T-helper 17 cell (primary cell): Measurements from ENCODE around the gene VPS52. TPM values are rescaled to one million over a fixed set of nuclear protein-coding genes. Genes with fewer than 3 reads are reported as not detected.

Source experiments
- ATAC-seq: fragments of 150-1000 bp; cut with Tn5 transposase; 2 replicates; pipeline ENCODE4 v1.10.0; 2021; ENCODE audit warnings: mild to moderate bottlenecking, moderate library complexity
- DNase-seq, 3 donors: peaks; one replicate each; pipeline versions ENCODE4 v3.0.0 to v3.0.0-alpha.2; 2020 to 2021
- H3K9me3 ChIP-seq: one replicate; pipeline ENCODE4 v1.7.0; 2013; ENCODE audit warnings: low read length, mild to moderate bottlenecking; ENCODE audit not compliant: control insufficient read depth, poor library complexity, severe bottlenecking
- H3K27ac Mint-ChIP-seq: one replicate; pipeline ENCODE4 v1.8.0; 2022; ENCODE audit warnings: mild to moderate bottlenecking, moderate library complexity, mixed read lengths
- H3K27me3 Mint-ChIP-seq: one replicate; pipeline ENCODE4 v1.8.0; 2022; ENCODE audit warnings: mixed read lengths
- H3K36me3 Mint-ChIP-seq: one replicate; pipeline ENCODE4 v1.8.0; 2022; ENCODE audit warnings: low read depth, mixed read lengths
- H3K4me1 Mint-ChIP-seq: one replicate; pipeline ENCODE4 v1.8.0; 2022; ENCODE audit warnings: mild to moderate bottlenecking, mixed read lengths
- H3K4me3 Mint-ChIP-seq: one replicate; pipeline ENCODE4 v1.8.0; 2022; ENCODE audit warnings: mild to moderate bottlenecking, moderate library complexity, mixed read lengths
- total RNA-seq, 4 donors: library from RNA in 2 of 4; stranded (reverse) in 2 of 4; gene quantifications; one replicate each; pipeline ENCODE4 v1.2.3 and lab custom pipeline; 2022 to 2026

VPS52 gene
- total RNA-seq, 2 donors from 2014 or later = 66.5 to 68.3 TPM

DNA sequence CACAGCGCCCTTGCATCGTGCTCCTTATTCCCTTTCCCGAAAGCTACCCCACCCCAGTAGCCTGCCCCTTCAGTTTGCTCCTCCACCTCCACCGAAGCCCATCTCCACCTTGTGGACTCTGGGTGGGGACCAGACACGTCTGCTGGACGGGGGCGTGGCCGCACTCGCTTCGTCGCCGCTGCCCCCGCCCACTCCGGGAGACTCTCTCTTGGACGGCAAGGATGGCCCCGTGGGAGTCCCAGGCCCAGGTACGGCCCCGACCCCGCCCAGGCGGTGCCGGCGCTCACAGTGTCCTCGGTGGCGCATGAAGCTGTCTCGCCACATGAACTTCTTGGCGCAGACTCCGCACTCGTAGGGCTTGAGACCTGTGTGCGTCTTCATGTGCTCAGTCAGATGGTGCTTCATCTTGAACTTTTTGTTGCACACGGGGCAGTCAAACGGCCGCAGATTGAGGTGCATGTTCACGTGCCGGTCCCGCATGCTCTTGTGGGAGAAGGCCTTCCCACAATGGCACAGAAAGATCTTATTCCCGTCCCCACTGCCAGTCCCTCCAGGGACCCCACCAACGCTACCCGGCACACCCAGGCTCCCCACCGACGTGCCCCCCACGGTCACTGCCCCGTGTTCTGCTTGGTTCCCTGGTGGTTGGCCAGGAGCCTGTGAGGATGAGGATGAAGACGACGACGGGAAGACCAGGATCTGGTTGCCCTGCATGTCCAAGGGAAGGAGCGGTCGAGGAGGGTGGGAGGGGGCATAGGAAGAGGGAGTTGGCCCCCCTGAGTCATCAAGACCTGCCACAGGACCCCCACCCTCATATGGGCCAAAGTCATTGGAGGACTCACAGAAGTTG is 43.5 kb upstream of the VPS52 start:
- H3K27me3 Mint-ChIP-seq = no peaks in the 10 kb centered on the region
- peak overlapping the region; percentile 99 for H3K27ac Mint-ChIP-seq
- DNase-seq (no peak), ATAC-seq (no peak)
- H3K9me3 ChIP-seq = no peaks in the 10 kb centered on the region
- H3K4me3 Mint-ChIP-seq = peak overlapping the region; percentile 97
- H3K4me1 Mint-ChIP-seq = peaks cover 61% of the 10 kb centered on the region
- H3K36me3 Mint-ChIP-seq = peaks cover 12% of the 10 kb centered on the region

DNA sequence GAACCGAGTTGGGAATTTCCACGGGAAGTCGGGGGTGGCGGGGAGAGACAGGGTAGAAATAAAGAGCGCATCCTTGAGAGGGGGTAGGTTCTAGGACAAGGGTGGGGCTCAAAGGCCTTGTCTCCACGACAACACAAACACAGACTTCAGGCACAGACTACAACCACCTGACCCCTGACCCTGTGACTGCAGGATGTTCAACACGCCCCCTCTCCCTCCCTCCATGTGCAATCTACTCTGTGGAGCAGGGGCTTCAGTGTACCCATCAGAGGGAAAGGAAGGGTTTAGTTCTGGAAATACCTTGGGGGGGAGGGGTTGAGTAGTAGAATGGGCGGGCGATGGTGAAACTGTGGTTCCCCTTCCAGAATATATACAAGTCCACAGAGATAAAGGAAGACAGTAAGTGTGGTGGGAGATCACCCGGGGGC is 42.9 kb upstream of the VPS52 start:
- H3K9me3 ChIP-seq = no peaks in the 10 kb centered on the region
- Mint-ChIP-seq H3K27me3 (no peaks in the 10 kb centered on the region), H3K4me3 (peak overlapping the region; percentile 97), H3K36me3 (peaks cover 10% of the 10 kb centered on the region), H3K4me1 (peaks cover 56% of the 10 kb centered on the region), H3K27ac (peak overlapping the region; percentile 99)
- DNase-seq (peak; percentile 58 to 80 (median 64)), ATAC-seq (peak; percentile 68)

DNA sequence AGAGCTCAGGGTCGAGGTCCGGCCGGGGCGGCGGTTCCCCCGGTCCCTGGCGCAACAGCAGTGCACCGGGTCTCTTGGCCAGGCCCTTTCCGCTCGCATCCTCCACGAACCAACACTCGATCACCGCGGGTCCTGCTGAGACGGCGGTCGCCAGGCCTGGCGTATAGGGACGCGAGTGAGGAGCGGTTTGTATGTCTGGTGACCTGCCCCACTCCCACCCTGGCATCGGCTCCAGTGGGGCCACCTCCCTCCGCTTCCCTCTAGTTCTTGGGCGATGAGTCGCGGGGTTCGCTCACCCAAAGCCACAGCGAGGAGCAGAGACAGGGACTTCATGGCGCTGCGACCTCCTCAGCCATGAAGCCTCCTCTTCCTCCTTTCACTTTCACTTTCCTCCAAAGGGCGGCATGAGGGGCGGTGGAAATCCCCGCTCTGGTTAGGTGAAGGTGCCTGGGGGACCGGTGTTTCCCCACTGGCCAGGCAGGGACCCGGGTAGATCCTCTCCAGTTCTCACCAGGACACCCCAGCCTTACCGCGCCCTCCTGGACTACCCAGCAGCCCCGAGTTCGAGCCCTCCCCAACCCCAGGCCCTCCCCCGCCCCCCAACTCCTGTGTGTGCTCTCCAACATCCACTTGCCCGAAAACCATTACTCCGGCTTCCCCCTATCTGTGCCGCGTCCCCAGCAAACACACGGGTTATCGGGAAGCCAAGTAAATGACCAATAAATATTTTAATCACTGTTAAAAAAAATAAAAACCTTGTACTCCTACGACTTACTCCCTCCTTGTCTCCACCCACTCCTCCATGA is 42.2 kb upstream of the VPS52 start, which contains the start of gene TAPBP:
TSS of gene TAPBP (minus strand) at position 370 of the 806 bp plus-strand sequence. CDS start at position 333, 37 bp downstream.
- peak; percentile 76 to 83 (median 83) for DNase-seq
- H3K4me3 Mint-ChIP-seq = peak within 1 kb of the TSS; percentile 97
- no peaks in the 10 kb centered on the region for H3K9me3 ChIP-seq
- no peaks in the 10 kb centered on the region for H3K27me3 Mint-ChIP-seq
- peak within 1 kb of the TSS; percentile 99 for H3K27ac Mint-ChIP-seq
- H3K4me1 Mint-ChIP-seq = peaks cover 51% of the 10 kb centered on the region
- peak; percentile 67 for ATAC-seq
- peaks cover 10% of the 10 kb centered on the region for H3K36me3 Mint-ChIP-seq

DNA sequence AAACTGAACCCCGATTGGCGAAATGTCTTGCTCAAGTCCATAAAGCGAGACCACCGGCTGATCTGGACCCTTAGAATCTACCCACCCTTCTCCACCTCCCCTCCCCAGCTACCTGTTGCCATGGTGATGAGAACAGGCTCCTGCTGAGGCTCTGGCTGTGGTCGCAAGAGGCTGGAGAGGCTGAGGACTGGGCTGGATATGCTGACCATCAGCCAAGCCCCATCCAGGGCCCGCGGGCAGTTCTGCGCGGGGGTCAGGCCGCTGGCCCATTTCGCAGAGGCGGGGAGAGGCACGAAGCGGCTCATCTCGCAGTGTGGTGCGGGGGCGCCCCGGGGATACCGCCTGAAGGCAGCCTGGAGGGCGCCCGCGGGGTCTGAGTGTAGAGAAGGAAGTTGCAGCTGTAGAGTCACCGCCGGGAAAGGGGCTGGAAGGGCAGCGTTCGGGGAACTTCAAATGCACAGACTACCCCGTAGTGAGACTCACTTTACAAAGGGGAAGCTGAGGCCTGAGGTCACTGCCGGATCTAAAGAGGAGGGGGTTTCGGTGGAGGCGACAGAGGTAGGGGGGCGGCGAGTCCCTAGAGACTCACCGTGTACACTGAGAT is 41.5 kb upstream of the VPS52 start:
- Mint-ChIP-seq H3K36me3 (peaks cover 9% of the 10 kb centered on the region), H3K4me1 (peaks cover 48% of the 10 kb centered on the region), H3K27me3 (no peaks in the 10 kb centered on the region), H3K4me3 (peak overlapping the region; percentile 97), H3K27ac (peak overlapping the region; percentile 99)
- no peaks in the 10 kb centered on the region for H3K9me3 ChIP-seq
- ATAC-seq = no peak
- DNase-seq = peak in 1 of 3 donors; percentile 25

DNA sequence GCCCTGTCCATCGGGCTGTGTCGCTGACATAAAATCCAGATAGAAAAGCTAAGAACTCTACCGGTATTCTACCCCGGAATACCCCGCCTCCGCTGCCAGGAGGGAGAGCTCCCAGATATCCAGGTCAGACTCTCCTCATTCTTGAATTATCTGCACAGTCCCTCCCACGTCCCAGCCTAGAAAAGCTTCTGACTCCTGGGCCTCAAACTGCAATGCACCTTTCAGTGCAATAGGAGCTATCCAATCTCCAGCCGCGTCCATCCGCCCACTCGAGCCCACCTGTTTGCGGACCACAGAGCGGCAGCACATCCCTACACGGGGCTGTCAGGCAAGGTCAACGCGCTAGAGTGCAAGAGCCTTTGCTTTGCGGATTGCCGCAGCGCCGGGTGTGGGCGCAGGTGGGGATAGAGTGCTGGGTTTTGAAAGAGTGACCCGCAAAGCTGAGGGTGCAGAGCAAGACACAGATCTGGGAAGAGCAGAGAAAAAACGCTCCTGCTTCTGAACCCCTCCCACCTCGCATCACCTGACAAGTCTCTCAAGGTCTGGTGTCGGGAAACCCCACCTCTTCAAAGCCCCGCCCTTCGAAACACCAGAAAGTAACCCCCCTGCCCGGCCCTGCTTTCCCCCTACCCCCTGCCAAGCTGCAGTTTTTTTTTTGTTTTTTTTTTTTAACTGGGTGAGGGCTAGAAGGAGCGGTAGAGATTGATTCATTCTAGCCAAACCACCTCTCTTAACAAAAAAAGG is 40.9 kb upstream of the VPS52 start:
- H3K27me3 Mint-ChIP-seq = no peaks in the 10 kb centered on the region
- DNase-seq = peak; percentile 76 to 85 (median 76)
- no peaks in the 10 kb centered on the region for H3K9me3 ChIP-seq
- peak overlapping the region; percentile 97 for H3K4me3 Mint-ChIP-seq
- ATAC-seq = peak; percentile 60
- H3K36me3 Mint-ChIP-seq = peaks cover 9% of the 10 kb centered on the region
- peaks cover 45% of the 10 kb centered on the region for H3K4me1 Mint-ChIP-seq
- peak overlapping the region; percentile 99 for H3K27ac Mint-ChIP-seq

DNA sequence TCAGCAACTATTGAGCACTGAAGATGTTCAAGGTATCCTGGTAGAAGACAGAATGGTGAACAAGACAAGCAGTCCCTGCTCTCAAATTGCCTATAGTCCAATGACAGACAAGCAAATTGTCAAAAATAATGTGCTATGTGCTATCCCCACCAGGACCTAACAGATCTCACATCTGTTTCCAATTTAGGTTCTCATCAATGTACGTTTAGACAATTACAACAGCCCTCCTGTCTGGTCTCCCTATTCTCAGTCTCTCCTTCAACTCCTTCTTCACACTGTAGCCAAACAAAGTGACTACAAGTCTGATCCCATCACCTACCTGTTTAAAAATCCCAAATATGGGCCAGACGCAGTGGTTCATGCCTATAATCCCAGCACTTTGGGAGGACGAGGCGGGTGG is 34.7 kb upstream of the VPS52 start:
- no peak for ATAC-seq
- peak overlapping the region; percentile 75 for H3K27ac Mint-ChIP-seq
- peaks cover 9% of the 10 kb centered on the region for H3K36me3 Mint-ChIP-seq
- no peaks in the 10 kb centered on the region for H3K9me3 ChIP-seq
- H3K27me3 Mint-ChIP-seq = no peaks in the 10 kb centered on the region
- H3K4me1 Mint-ChIP-seq = peaks cover 24% of the 10 kb centered on the region
- DNase-seq = no peak
- H3K4me3 Mint-ChIP-seq = peak overlapping the region; percentile 52

DNA sequence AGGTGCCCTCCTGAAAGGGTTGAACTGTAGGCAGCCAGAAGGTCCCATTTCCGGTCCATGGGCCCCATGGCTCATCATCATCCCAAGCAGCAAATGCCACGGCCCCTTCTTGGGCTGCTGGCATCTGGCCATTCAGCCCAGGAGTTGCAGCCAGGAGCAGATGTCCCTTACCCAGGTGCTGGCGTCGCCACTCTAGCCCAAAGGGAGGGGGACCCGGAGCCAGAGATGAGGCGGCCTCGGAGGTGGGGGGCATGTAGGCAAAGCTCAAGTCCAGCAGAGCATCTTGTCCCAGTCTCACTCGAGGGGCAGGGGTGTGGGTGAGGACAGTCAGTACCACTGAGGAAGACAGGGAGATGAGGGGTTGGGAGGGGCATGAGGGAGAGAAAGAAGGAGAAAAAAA is 33.4 kb upstream of the VPS52 start:
- ATAC-seq (no peak), DNase-seq (no peak)
- H3K4me3 Mint-ChIP-seq = peak overlapping the region; percentile 49
- H3K27ac Mint-ChIP-seq = peak overlapping the region; percentile 89
- H3K4me1 Mint-ChIP-seq = peaks cover 28% of the 10 kb centered on the region
- no peaks in the 10 kb centered on the region for H3K27me3 Mint-ChIP-seq
- no peaks in the 10 kb centered on the region for H3K9me3 ChIP-seq
- H3K36me3 Mint-ChIP-seq = peaks cover 9% of the 10 kb centered on the region

DNA sequence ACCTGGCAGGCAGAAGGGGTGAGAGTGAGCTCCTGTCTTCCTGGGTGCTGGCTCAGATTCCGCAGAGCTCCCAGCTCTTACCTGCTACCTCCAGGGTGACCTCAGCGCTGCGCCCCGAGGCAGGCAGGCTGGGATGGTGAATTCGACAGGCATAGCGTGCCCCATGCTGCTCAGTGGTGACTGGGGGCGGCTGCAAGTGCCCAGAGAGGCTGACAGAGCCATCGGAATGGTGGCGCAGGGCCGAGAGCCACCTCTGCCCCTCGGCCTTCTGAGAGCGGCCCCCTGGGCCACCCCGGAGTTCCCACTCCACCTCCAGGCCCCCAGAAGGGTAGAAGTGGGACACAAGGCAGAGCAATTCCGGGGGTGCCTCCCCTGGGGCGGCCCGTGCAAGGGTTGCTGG is 32.5 kb upstream of the VPS52 start:
- no peak for ATAC-seq
- H3K27me3 Mint-ChIP-seq = no peaks in the 10 kb centered on the region
- no peak for DNase-seq
- H3K4me3 Mint-ChIP-seq = peak overlapping the region; percentile 49
- H3K9me3 ChIP-seq = no peaks in the 10 kb centered on the region
- peak overlapping the region; percentile 89 for H3K27ac Mint-ChIP-seq
- H3K4me1 Mint-ChIP-seq = peaks cover 36% of the 10 kb centered on the region
- peaks cover 16% of the 10 kb centered on the region for H3K36me3 Mint-ChIP-seq

DNA sequence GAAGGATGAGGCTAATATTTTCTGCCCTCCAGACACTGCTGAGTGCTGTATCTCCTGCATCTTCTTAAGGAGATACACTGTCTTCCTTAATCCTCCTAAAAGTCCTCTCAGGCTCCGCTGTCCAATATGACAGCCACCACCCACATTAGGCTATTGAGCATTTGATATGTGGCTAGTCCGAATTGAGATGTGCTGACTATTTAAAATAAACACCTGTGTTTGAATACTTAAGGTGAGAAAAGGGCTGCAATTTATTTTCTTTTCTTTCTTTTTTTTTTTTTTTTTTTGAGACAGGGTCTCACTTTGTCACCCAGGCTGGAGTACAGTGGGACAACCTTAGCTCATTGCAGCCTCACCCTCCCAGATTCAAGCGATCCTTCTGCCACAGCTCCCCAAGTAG is 30.2 kb upstream of the VPS52 start:
- H3K27me3 Mint-ChIP-seq = no peaks in the 10 kb centered on the region

DNA sequence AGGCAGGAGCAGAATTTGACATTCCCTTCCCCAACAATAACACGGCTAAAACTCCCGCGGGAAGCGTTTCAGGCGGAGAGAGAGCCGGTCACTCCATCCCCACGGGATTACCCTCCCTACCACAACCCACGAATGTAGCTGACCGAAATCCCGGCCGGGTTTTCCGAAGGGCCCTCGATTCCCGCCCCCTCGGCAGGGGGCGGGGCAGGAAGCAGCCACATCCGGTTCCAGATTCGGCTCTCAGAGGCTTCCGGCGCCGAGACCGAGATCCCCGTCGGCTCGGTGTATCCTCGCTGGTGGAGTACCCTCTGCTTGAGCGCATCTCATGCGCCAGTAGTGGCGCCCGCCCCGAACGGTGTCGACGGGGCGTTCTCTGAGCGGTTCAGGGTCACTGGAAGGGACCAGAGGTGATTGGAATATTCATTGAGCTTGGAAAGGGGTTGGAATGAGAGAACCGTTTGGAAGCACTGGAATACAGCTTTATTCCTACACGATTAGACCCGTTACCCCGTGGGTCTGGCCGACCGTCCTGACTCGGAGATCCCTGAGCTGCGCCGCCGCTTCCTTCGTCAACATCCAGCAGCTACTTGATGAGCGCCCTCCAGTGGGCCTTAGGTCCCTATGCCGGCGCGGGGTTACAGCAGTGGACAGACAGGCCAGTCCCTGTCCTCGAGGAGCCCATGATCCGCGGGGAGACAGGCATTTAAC is 27.7 kb upstream of the VPS52 start:
- Mint-ChIP-seq H3K27me3 (no peaks in the 10 kb centered on the region), H3K4me1 (peaks cover 38% of the 10 kb centered on the region), H3K4me3 (peak overlapping the region; percentile 98), H3K27ac (peak overlapping the region; percentile 98), H3K36me3 (peaks cover 18% of the 10 kb centered on the region)
- peak; percentile 83 for ATAC-seq
- H3K9me3 ChIP-seq = no peaks in the 10 kb centered on the region
- DNase-seq = peak; percentile 89 to 94 (median 90)

More for the DNA sequence above, 30.2 kb upstream of the VPS52 start:
- no peaks in the 10 kb centered on the region for H3K9me3 ChIP-seq
- Mint-ChIP-seq H3K4me1 (peaks cover 42% of the 10 kb centered on the region), H3K27ac (peak overlapping the region; percentile 98), H3K4me3 (no peak overlapping the region), H3K36me3 (peaks cover 16% of the 10 kb centered on the region)
- DNase-seq (no peak), ATAC-seq (no peak)

DNA sequence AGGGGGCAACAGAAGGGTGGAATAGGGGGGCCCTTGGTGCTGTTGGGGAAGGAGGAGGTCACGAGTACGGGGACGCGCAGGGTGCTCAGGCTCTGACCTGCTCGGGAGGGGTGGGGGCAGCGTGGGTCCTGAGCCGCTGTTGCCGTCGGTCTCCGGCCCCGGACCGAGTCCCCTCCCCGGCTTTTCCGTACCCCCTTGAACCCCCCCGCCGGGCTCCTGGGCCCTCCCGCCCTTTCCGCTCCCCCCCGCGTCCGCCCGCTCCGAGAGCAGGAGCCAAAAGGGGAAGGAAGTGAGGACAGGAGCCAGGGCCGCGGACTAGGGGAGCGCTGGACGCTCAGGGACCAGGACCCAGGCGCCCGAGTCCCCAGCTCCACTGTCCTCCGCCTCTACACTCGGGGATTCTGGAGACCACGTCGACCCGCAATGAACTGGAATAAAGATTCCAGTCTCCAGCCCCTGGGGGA is 27.1 kb upstream of the VPS52 start, which contains the start of gene RGL2:
TSS of gene RGL2 (minus strand) at position 170 of the 464 bp plus-strand sequence. CDS start 332 bp downstream, outside the sequence.
- peaks cover 16% of the 10 kb centered on the region for H3K36me3 Mint-ChIP-seq
- H3K4me1 Mint-ChIP-seq = peaks cover 36% of the 10 kb centered on the region
- DNase-seq = peak; percentile 40 to 53 (median 49)
- H3K27me3 Mint-ChIP-seq = no peaks in the 10 kb centered on the region
- ATAC-seq = peak; percentile 32
- H3K9me3 ChIP-seq = no peaks in the 10 kb centered on the region
- H3K27ac Mint-ChIP-seq = peak within 1 kb of the TSS; percentile 98
- H3K4me3 Mint-ChIP-seq = peak within 1 kb of the TSS; percentile 98
